Measurements from ENCODE around the gene DCXR. TPM values are rescaled to one million over a fixed set of nuclear protein-coding genes. Genes with fewer than 3 reads are reported as not detected.
A peak's percentile ranks its signal among the peaks of the same experiment; 100 is the strongest.

DCXR gene
- total and polyA plus RNA-seq, 10 of the 15 experiments (the other 5 are each of a cell fraction or from before 2014, with no cell fraction given) = 12.3 to 139 (median 88.9) TPM

- Histone ChIP-seq H2AFZ (ENCODE audit: control insufficient read depth, low read depth, low read length) (no peak overlapping the region), H3K4me1 (ENCODE audit: control insufficient read depth, insufficient read depth, low read length) (peaks cover 8% of the 10 kb centered on the region), H3K27ac (ENCODE audit: control insufficient read depth, insufficient read depth) (no peak overlapping the region), H4K20me1 (ENCODE audit: control insufficient read depth, insufficient read depth) (no peaks in the 10 kb centered on the region), H3K4me3 (no peak overlapping the region), H3K4me2 (ENCODE audit: control insufficient read depth, insufficient read depth) (no peak overlapping the region), H3K9ac (ENCODE audit: control insufficient read depth, insufficient read depth, low read length) (no peak overlapping the region), H3K9me3 (replicated peaks; ENCODE audit: control insufficient read depth, insufficient read depth, low read length) (no peaks in the 10 kb centered on the region), H3K36me3 (ENCODE audit: control insufficient read depth in 2 of 2, insufficient read depth in 2 of 2, low read length in 1 of 2) (peaks cover 3 to 31% of the 10 kb centered on the region in 2 experiments), H3K27me3 (replicated peaks in 1 of 2; ENCODE audit: control insufficient read depth in 2 of 2, insufficient read depth in 2 of 2, low read length in 1 of 2) (no peaks in the 10 kb centered on the region), H3K79me2 (ENCODE audit: control insufficient read depth, insufficient read depth, low read length) (peaks cover 14% of the 10 kb centered on the region)
- 90% methylated on average over 12 of the region's 14 CpGs for WGBS (ENCODE audit: insufficient coverage, insufficient replicate concordance, low lambda C conversion rate, missing lambda C conversion rate)
- BruUV-seq (replicated peaks) = no TSS peak
- ChIA-PET CTCF (interaction anchor here (1.1 kb wide), 1 partner anchor 23 kb away, joined by 3 read pairs; the partner anchor contains the start of gene DCXR), POLR2A (no interaction called here), RAD21 (ENCODE audit: unreplicated experiment) (no interaction called here), SMC1A (ENCODE audit: uncharacterized antibody, unreplicated experiment) (no interaction called here)
- no peak for DNase-seq (ENCODE audit: low read depth, low spot score)
- TF ChIP-seq SREBF2 (IDR thresholded peaks at IDR 0.05; ENCODE audit: low read length) = no peak
- TF ChIP-seq BCL11A (IDR thresholded peaks at IDR 0.05; ENCODE audit: low read depth, low read length) = no peak
- intact Hi-C loops (cut with micrococcal nuclease; ENCODE audit: unreplicated experiment) = no loop called here
- no peak for FAIRE-seq
- ATAC-seq = no peak
- in situ Hi-C loops (cut with MboI) = no loop called here
These were observed 23.1 kb upstream of the DCXR start for GRCh38 chr17:82060614-82061013.

GRCh38 chr17:82060001-82060380, 22.5 kb upstream of the DCXR start:
- Histone ChIP-seq H3K9ac (ENCODE audit: control insufficient read depth, insufficient read depth, low read length) (no peak overlapping the region), H3K4me3 (no peak overlapping the region), H4K20me1 (ENCODE audit: control insufficient read depth, insufficient read depth) (no peaks in the 10 kb centered on the region), H3K4me1 (ENCODE audit: control insufficient read depth, insufficient read depth, low read length) (peaks cover 8% of the 10 kb centered on the region), H2AFZ (ENCODE audit: control insufficient read depth, low read depth, low read length) (no peak overlapping the region), H3K27ac (ENCODE audit: control insufficient read depth, insufficient read depth) (no peak overlapping the region), H3K4me2 (ENCODE audit: control insufficient read depth, insufficient read depth) (no peak overlapping the region), H3K79me2 (ENCODE audit: control insufficient read depth, insufficient read depth, low read length) (peaks cover 9% of the 10 kb centered on the region), H3K9me3 (replicated peaks; ENCODE audit: control insufficient read depth, insufficient read depth, low read length) (no peaks in the 10 kb centered on the region), H3K36me3 (ENCODE audit: control insufficient read depth in 2 of 2, insufficient read depth in 2 of 2, low read length in 1 of 2) (peaks cover 3 to 34% of the 10 kb centered on the region in 2 experiments), H3K27me3 (replicated peaks in 1 of 2; ENCODE audit: control insufficient read depth in 2 of 2, insufficient read depth in 2 of 2, low read length in 1 of 2) (no peaks in the 10 kb centered on the region)
- BruUV-seq (replicated peaks) = no TSS peak
- TF ChIP-seq ZBTB4 (CRISPR knock-in tag; IDR thresholded peaks at IDR 0.05) (no peak), MTA2 (IDR thresholded peaks at IDR 0.05; ENCODE audit: low read depth) (no peak), RAD21 (IDR thresholded peaks at IDR 0.05; ENCODE audit: insufficient read depth, low read depth, low read length) (no peak), SUPT20H (IDR thresholded peaks at IDR 0.05; ENCODE audit: borderline replicate concordance, control insufficient read depth, low read depth, low read length) (no peak), POLR2A (IDR thresholded peaks at IDR 0.05; ENCODE audit: low read depth, low read length) (0 out of 2 replicates have a peak, but pooled peaks have one; percentile 4), ZBTB33 (IDR thresholded peaks at IDR 0.05) (no peak), PKNOX1 (IDR thresholded peaks at IDR 0.05) (no peak)
- ChIA-PET CTCF (interaction anchor here (1.1 kb wide), 1 partner anchor 22 kb away, joined by 3 read pairs; the partner anchor contains the start of gene DCXR), POLR2A (no interaction called here), SMC1A (ENCODE audit: uncharacterized antibody, unreplicated experiment) (no interaction called here), RAD21 (ENCODE audit: unreplicated experiment) (no interaction called here)
- FAIRE-seq (no peak), DNase-seq (ENCODE audit: low read depth, low spot score) (no peak), ATAC-seq (no peak)
- 77% methylated on average over 16 of the region's 16 CpGs for WGBS (ENCODE audit: insufficient coverage, insufficient replicate concordance, low lambda C conversion rate, missing lambda C conversion rate)
- in situ Hi-C loops (cut with MboI) = no loop called here
- intact Hi-C loops (cut with micrococcal nuclease; ENCODE audit: unreplicated experiment) = no loop called here
